ENCODE data around the gene FAR2. TPM values are rescaled to one million over a fixed set of nuclear protein-coding genes. Genes with fewer than 3 reads are reported as not detected.

The FAR2 gene
- total and polyA plus RNA-seq, 2 donors (not counting 3 experiments of a cell fraction or from before 2014, with no cell fraction given), result 32.3 to 61.7 TPM

GRCh38 chr12:29132316-29132715 is 16.8 kb upstream of the FAR2 start:
- ChIA-PET CTCF (no interaction called here), POLR2A (no interaction called here)
- H3K27me3 ChIP-seq (ENCODE audit: control insufficient read depth in 2 of 2, insufficient read depth in 2 of 2, low read length in 2 of 2), result no peaks in the 10 kb centered on the region
- H3K27ac ChIP-seq (ENCODE audit: insufficient read depth, low read depth, low read length), result no peak overlapping the region
- dilution Hi-C loops (cut with MboI; ENCODE audit: extremely low pct_ligation_motif_present, low sequenced_read_pairs) (no loop called here), intact Hi-C loops (cut with micrococcal nuclease) (no loop called here)
- peaks cover 3% of the 10 kb centered on the region for H3K4me1 ChIP-seq (ENCODE audit: control insufficient read depth, extremely low read depth, insufficient read depth, low read length)
- H3K36me3 ChIP-seq (ENCODE audit: control insufficient read depth in 2 of 2, extremely low read depth in 1 of 2, insufficient read depth in 2 of 2, low read length in 2 of 2), result no peaks in the 10 kb centered on the region
- no peaks in the 10 kb centered on the region for H3K79me2 ChIP-seq (ENCODE audit: control insufficient read depth, insufficient read depth, low read length)
- no peak overlapping the region for H3K4me3 ChIP-seq (replicated peaks in 1 of 3; ENCODE audit: insufficient read depth in 1 of 3, low read depth in 1 of 3, low read length in 3 of 3)
- TF ChIP-seq FOS (IDR thresholded peaks at IDR 0.05; ENCODE audit: borderline replicate concordance, insufficient read depth, low read length) (no peak), EZH2 (IDR thresholded peaks at IDR 0.05; ENCODE audit: borderline replicate concordance, low read depth, low read length, severe bottlenecking) (no peak)
- no peaks in the 10 kb centered on the region for H3K9me3 ChIP-seq (replicated peaks; ENCODE audit: control insufficient read depth, insufficient read depth, low read length)
- no peak overlapping the region for H3K9ac ChIP-seq (replicated peaks; ENCODE audit: extremely low read depth, insufficient read depth, low read length)
- no peak for DNase-seq (ENCODE audit: low read depth, low spot score)
- no peaks in the 10 kb centered on the region for H4K20me1 ChIP-seq (replicated peaks; ENCODE audit: control insufficient read depth, extremely low read depth, insufficient read depth, low read length)
- no peaks in the 10 kb centered on the region for H3K9me1 ChIP-seq (replicated peaks; ENCODE audit: control insufficient read depth, extremely low read depth, insufficient read depth, low read length)
- no peak overlapping the region for H3K4me2 ChIP-seq (ENCODE audit: insufficient read depth, low read length)
- BruUV-seq (replicated peaks), result no TSS peak
- no peak for FAIRE-seq
- H2AFZ ChIP-seq (ENCODE audit: low read depth, low read length), result no peak overlapping the region

- Histone ChIP-seq H3K9ac (replicated peaks; ENCODE audit: extremely low read depth, insufficient read depth, low read length) (no peak overlapping the region), H3K79me2 (ENCODE audit: control insufficient read depth, insufficient read depth, low read length) (no peaks in the 10 kb centered on the region), H3K27ac (ENCODE audit: insufficient read depth, low read depth, low read length) (no peak overlapping the region), H4K20me1 (replicated peaks; ENCODE audit: control insufficient read depth, extremely low read depth, insufficient read depth, low read length) (no peaks in the 10 kb centered on the region), H3K27me3 (ENCODE audit: control insufficient read depth in 2 of 2, insufficient read depth in 2 of 2, low read length in 2 of 2) (no peaks in the 10 kb centered on the region), H3K4me1 (ENCODE audit: control insufficient read depth, extremely low read depth, insufficient read depth, low read length) (peaks cover 3% of the 10 kb centered on the region), H2AFZ (ENCODE audit: low read depth, low read length) (no peak overlapping the region), H3K4me2 (ENCODE audit: insufficient read depth, low read length) (no peak overlapping the region), H3K4me3 (replicated peaks in 1 of 3; ENCODE audit: insufficient read depth in 1 of 3, low read depth in 1 of 3, low read length in 3 of 3) (no peak overlapping the region), H3K9me1 (replicated peaks; ENCODE audit: control insufficient read depth, extremely low read depth, insufficient read depth, low read length) (no peaks in the 10 kb centered on the region), H3K9me3 (replicated peaks; ENCODE audit: control insufficient read depth, insufficient read depth, low read length) (no peaks in the 10 kb centered on the region), H3K36me3 (ENCODE audit: control insufficient read depth in 2 of 2, extremely low read depth in 1 of 2, insufficient read depth in 2 of 2, low read length in 2 of 2) (no peaks in the 10 kb centered on the region)
- dilution Hi-C loops (cut with MboI; ENCODE audit: extremely low pct_ligation_motif_present, low sequenced_read_pairs) (no loop called here), intact Hi-C loops (cut with micrococcal nuclease) (no loop called here)
- DNase-seq (ENCODE audit: low read depth, low spot score) (no peak), FAIRE-seq (no peak)
- ChIA-PET CTCF (no interaction called here), POLR2A (no interaction called here)
- BruUV-seq (replicated peaks), result no TSS peak
- no peak for TF ChIP-seq EZH2 (IDR thresholded peaks at IDR 0.05; ENCODE audit: borderline replicate concordance, low read depth, low read length, severe bottlenecking)
- TF ChIP-seq POLR2A (IDR thresholded peaks at IDR 0.05; ENCODE audit: low read depth, low read length), result no peak
- TF ChIP-seq CTCF (IDR thresholded peaks at IDR 0.05; ENCODE audit: extremely low read depth in 1 of 2, insufficient read depth in 1 of 2, low read depth in 1 of 2, low read length in 2 of 2), result no peak
- TF ChIP-seq FOS (IDR thresholded peaks at IDR 0.05; ENCODE audit: borderline replicate concordance, insufficient read depth, low read length), result no peak
- no peak for TF ChIP-seq GATA2 (IDR thresholded peaks at IDR 0.05; ENCODE audit: insufficient read depth, insufficient read length, low read depth, low read length)
- no peak for TF ChIP-seq JUN (IDR thresholded peaks at IDR 0.05; ENCODE audit: borderline replicate concordance, insufficient read depth, insufficient read length, low read depth)
- no peak for TF ChIP-seq MAX (IDR thresholded peaks at IDR 0.05; ENCODE audit: insufficient read depth, insufficient read length)
- no peak for TF ChIP-seq MYC (IDR thresholded peaks at IDR 0.05; ENCODE audit: low read depth, low read length)
- TF ChIP-seq POLR2AphosphoS5 (IDR thresholded peaks at IDR 0.05; ENCODE audit: insufficient read depth, low read depth, low read length), result no peak
These were observed 15.9 kb upstream of the FAR2 start for GRCh38 chr12:29133181-29133580.

All from endothelial cell of umbilical vein (primary cell).